HG02970 (cell line): ENCODE measurements around the gene COL4A6.

Source experiments
- ATAC-seq: cut with Tn5 transposase; IDR thresholded peaks from one replicate; pipeline ENCODE4 v1.9.1; 2021; ENCODE audit warnings: mild to moderate bottlenecking, moderate library complexity, moderate number of reproducible peaks; ENCODE audit not compliant: unreplicated experiment, low FRiP score

Gene COL4A6

GRCh38 chrX:108285918-108286317, 152.3 kb downstream of the COL4A6 start:
- ATAC-seq: no peak

- no peak for ATAC-seq
These were observed 152.9 kb downstream of the COL4A6 start for GRCh38 chrX:108285356-108285755.

GRCh38 chrX:108275732-108276131, 162.5 kb downstream of the COL4A6 start:
- ATAC-seq: no peak

DNA sequence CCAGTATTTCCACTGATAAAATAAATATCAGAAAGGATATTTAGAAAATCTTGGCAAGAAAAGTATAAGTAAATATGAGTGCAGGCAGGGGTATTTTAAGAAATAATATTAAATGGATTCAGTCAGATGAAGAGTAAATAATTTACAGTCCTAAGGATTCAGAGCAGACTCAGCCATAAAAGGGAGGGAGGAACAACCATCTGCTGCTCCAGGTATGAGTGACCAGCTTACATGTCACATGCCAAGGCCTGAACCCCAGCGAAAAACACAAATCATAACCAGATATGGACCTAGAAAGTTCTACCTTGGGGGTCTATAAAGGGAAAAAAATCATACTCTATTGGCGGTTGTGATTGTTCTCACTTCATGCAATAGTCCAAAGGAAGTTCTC, 166.8 kb downstream of the COL4A6 start:
- no peak for ATAC-seq

- ATAC-seq: no peak
These were observed 167.4 kb downstream of the COL4A6 start for GRCh38 chrX:108270739-108271396.

DNA sequence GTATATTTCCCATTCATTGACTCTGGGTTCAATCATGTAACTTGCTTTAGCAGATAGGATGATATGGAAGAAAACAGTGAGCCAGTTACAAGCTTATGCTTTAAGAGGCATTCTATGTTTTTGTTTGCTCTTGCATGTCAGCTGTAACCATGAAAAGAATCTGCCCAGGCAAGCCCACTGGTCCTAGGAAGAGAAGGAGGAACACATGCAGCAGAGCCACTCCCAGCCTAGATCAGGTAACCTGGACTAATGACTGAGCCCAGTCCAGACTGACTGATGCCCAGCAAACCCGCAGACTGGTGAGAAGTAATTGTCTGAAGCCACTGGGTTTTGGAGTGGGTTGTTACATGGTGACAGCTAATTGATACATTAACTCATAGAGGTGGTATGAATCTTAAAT, 167.9 kb downstream of the COL4A6 start:
- no peak for ATAC-seq

GRCh38 chrX:108268434-108269080, 169.7 kb downstream of the COL4A6 start:
- ATAC-seq: no peak

- ATAC-seq: no peak
These were observed 170.7 kb downstream of the COL4A6 start for GRCh38 chrX:108267557-108267956.

GRCh38 chrX:108264376-108264775, 173.8 kb downstream of the COL4A6 start:
- no peak for ATAC-seq

- no peak for ATAC-seq
These were observed 176.5 kb downstream of the COL4A6 start for GRCh38 chrX:108261549-108262203.

DNA sequence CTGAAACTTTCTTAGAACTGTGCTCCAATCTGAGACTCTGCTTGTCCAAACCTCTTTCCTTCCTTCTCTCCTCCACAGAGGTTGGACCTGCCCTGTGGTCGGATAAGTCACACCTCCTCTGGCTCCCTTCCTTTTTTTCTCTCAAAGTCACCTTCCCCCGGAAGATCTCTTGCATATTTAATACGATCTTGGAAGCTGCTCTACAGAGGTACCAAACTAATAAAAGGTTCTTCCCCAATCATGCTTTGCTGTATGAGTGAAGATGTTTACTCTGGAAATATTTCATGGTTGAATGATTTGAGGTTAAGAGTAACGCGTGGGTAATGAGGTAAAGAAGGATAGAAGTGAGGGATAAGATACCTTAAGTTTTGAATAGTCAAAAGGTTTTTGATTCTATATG, 180.7 kb downstream of the COL4A6 start:
- ATAC-seq: no peak

DNA sequence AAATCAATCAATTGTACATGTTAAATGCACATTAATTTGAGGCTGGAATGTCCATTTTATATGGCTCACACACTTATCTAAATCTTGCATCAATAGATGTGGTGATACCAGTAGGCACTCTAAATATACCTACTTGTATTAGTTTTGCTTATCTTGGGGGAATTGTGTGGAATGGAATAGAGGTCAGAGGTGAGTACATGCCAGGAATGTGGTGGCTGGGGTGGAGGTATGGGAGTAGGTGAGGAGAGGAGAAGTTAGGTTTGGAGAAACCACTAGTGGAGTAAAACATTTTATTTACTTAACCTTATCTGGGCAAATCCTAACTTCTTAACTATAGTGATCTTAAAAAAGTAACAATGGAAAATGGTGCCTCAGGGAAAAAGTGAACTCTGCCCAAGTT, 183.6 kb downstream of the COL4A6 start:
- ATAC-seq: no peak

GRCh38 chrX:108250654-108251579, 187.3 kb downstream of the COL4A6 start:
- ATAC-seq: no peak

- no peak for ATAC-seq
These were observed 191.8 kb downstream of the COL4A6 start for GRCh38 chrX:108246304-108246954.

DNA sequence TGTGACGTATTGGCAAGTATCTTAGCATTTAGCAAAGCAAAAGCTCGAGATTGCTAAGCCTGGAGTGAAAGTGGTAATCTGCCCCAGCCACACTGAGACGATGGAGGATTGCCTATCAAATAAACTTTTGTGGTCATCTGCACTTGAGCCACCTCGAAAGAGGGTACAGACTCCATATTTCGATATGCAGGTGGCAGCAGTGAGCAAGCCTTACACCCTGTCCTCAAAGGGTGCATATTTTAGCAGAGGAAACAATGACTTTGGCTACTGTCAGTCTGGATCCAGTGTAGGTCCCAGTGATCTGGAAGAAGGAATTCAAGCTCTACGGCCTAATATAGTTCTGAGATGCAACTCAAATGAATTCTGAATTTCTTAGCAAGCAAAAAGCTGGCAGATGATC, 192.8 kb downstream of the COL4A6 start:
- no peak for ATAC-seq

DNA sequence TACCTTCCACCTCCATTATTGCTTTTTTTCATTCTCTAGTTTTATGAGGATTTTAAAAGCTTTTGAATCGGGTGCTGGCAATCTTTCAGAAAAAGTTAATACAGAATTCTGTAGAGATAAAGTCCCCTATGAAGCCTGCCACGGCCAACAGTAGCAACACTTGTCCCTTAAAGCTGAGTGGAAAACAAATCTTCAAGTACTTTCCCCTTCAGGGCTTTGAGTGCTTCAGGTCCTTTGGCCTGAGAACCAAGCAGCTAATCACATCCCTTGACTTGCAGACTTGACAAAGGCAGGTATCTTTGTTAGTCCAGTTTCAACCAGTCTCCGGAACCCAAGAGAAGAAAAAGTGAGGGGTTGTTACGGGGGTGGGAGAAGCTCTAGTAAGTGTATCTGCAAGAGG, 202.2 kb downstream of the COL4A6 start:
- ATAC-seq: no peak

GRCh38 chrX:108230574-108230973, 207.6 kb downstream of the COL4A6 start:
- ATAC-seq: no peak

DNA sequence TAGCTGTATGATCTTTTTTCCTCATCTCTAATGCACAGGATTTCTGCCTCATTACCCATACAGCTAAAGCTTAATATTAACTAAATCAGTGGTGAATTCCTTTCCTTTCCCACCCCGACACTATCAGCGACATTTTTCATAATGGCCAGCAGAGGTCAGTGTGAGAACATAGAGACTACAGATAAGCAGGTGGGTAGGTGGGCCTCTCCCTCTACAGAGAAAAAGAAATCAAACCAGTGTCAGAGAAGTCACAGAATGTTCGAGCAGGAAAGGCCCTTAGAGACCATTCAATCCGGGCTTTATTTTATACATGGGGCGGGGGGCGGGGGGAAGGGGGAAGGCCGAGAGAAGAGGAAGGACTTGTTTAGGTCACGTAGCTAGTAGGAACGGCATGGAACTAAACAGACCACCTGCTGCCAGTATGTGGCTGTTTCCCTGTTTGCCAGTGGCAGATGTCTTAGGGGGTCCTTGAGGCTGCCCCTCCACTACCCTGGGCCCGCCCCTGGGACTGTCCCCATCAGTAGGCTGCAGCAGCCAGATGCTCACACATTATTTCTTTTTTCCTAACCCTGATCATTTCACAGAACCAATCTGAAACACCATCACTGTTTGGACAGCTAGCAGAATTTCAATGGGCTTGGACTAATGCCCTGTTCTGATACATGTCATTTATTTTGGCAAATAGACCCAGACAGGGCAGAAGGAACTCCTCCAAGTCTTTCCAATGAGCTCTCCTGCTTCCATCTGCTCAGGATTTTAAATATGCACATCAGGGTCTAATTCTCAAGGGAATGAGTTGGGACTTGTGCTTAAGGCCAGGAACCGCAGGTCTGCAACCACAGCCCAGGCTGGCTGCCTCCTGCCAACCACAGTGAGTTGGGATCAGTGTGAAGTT, 213.2 kb downstream of the COL4A6 start:
- ATAC-seq: no peak

DNA sequence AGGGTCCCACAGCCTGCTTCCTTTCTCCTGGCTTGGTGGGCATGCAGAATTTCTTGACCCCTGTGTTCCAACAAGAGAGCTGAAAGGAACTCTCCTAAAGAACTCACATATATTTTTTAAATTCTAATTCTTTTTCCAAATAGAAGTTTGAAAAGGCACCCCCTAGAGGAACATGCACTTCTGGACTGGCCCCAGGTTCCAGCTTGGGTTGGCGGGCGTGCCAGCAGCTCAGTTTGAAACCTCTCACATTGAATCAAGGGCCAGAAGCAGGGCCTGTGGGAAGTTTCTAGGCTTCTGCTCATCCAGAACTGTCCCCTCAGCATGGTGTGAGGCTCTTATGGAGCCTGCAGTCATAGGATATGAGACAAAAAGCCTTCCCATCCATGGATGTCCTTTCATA, 214.0 kb downstream of the COL4A6 start:
- no peak for ATAC-seq
